Activated CD4-positive, alpha-beta memory T cell treated with anti-CD3 and anti-CD28 coated beads for 36 hours (primary cell): ENCODE measurements around the gene JAG2. TPM values are rescaled to one million over a fixed set of nuclear protein-coding genes. Genes with fewer than 3 reads are reported as not detected.

ENCODE experiments used
- CTCF ChIA-PET: fragments of 350-600 bp; sonication (Branson Sonifier 250); formaldehyde crosslinking; loops from one replicate; lab custom pipeline; 2021; ENCODE audit warnings: antibody characterized with exemption, inconsistent platforms; lab: Charles Lee
- POLR2A ChIA-PET: fragments of 350-600 bp; sonication (Branson Sonifier 250); formaldehyde crosslinking; loops from one replicate; lab custom pipeline; 2021; ENCODE audit warnings: antibody characterized with exemption; lab: Charles Lee
- DNase-seq: peaks from one replicate; pipeline ENCODE4 v3.0.0-alpha.2; 2020
- H3K27ac Mint-ChIP-seq: one replicate; pipeline ENCODE4 v1.8.0; 2021; ENCODE audit warnings: mixed read lengths
- H3K27me3 Mint-ChIP-seq: one replicate; pipeline ENCODE4 v1.8.0; 2021; ENCODE audit warnings: mixed read lengths
- H3K36me3 Mint-ChIP-seq: one replicate; pipeline ENCODE4 v1.8.0; 2021; ENCODE audit warnings: mixed read lengths
- H3K4me1 Mint-ChIP-seq: one replicate; pipeline ENCODE4 v1.8.0; 2021; ENCODE audit warnings: low read depth, mixed read lengths
- H3K4me3 Mint-ChIP-seq: one replicate; pipeline ENCODE4 v1.8.0; 2021; ENCODE audit warnings: mild to moderate bottlenecking, mixed read lengths
- H3K9me3 Mint-ChIP-seq: one replicate; pipeline ENCODE4 v1.8.0; 2021; ENCODE audit warnings: mixed read lengths
- intact Hi-C: fragments of 100-400 bp; cut with micrococcal nuclease; formaldehyde crosslinking; loops from one replicate; pipeline ENCODE4 v1.15.1; 2023
- total RNA-seq, 2 experiments: library from RNA; stranded (reverse); gene quantifications; one replicate each; pipeline ENCODE4 v1.2.3, GENCODE V29; 2021

Gene JAG2
- total RNA-seq, 2 experiments from 2014 or later = 1.6 to 2.4 TPM

GRCh38 chr14:105158794-105159193 is 9.8 kb downstream of the JAG2 start:
- no peaks in the 10 kb centered on the region for H3K27me3 Mint-ChIP-seq
- no peak for DNase-seq
- intact Hi-C loops = no loop called here
- no peaks in the 10 kb centered on the region for H3K4me1 Mint-ChIP-seq
- H3K9me3 Mint-ChIP-seq = no peaks in the 10 kb centered on the region
- POLR2A ChIA-PET = no interaction called here
- no peaks in the 10 kb centered on the region for H3K36me3 Mint-ChIP-seq
- no peak overlapping the region for H3K4me3 Mint-ChIP-seq
- CTCF ChIA-PET = interaction anchor here (1.2 kb wide), 1 partner anchor 9 kb away, joined by 3 read pairs; no protein-coding TSS in a partner anchor
- no peak overlapping the region for H3K27ac Mint-ChIP-seq

GRCh38 chr14:105157872-105158271 is 10.7 kb downstream of the JAG2 start:
- Mint-ChIP-seq H3K4me3 (no peak overlapping the region), H3K27ac (no peak overlapping the region), H3K36me3 (no peaks in the 10 kb centered on the region), H3K4me1 (no peaks in the 10 kb centered on the region), H3K9me3 (no peaks in the 10 kb centered on the region), H3K27me3 (no peaks in the 10 kb centered on the region)
- no peak for DNase-seq
- intact Hi-C loops = no loop called here
- ChIA-PET CTCF (no interaction called here), POLR2A (no interaction called here)

- Mint-ChIP-seq H3K4me3 (no peak overlapping the region), H3K4me1 (no peaks in the 10 kb centered on the region), H3K27ac (no peak overlapping the region), H3K36me3 (no peaks in the 10 kb centered on the region), H3K27me3 (no peaks in the 10 kb centered on the region), H3K9me3 (no peaks in the 10 kb centered on the region)
- intact Hi-C loops = no loop called here
- ChIA-PET POLR2A (no interaction called here), CTCF (no interaction called here)
- DNase-seq = no peak
These were observed 11.9 kb downstream of the JAG2 start for GRCh38 chr14:105156414-105157375.

GRCh38 chr14:105155681-105156413 is 12.7 kb downstream of the JAG2 start:
- Mint-ChIP-seq H3K27me3 (no peaks in the 10 kb centered on the region), H3K36me3 (no peaks in the 10 kb centered on the region), H3K4me1 (no peaks in the 10 kb centered on the region), H3K4me3 (no peak overlapping the region), H3K27ac (no peak overlapping the region), H3K9me3 (no peaks in the 10 kb centered on the region)
- no peak for DNase-seq
- CTCF ChIA-PET = no interaction called here
- intact Hi-C loops = no loop called here
- POLR2A ChIA-PET = no interaction called here

GRCh38 chr14:105155071-105155651 is 13.4 kb downstream of the JAG2 start:
- DNase-seq = no peak
- Mint-ChIP-seq H3K27me3 (no peaks in the 10 kb centered on the region), H3K27ac (no peak overlapping the region), H3K36me3 (no peaks in the 10 kb centered on the region), H3K9me3 (no peaks in the 10 kb centered on the region), H3K4me3 (no peak overlapping the region), H3K4me1 (no peaks in the 10 kb centered on the region)
- intact Hi-C loops = no loop called here
- POLR2A ChIA-PET = no interaction called here
- CTCF ChIA-PET = interaction anchor here (0.8 kb wide), 1 partner anchor 10 kb away, joined by 3 read pairs; no protein-coding TSS in a partner anchor

- Mint-ChIP-seq H3K9me3 (no peaks in the 10 kb centered on the region), H3K4me3 (no peak overlapping the region), H3K4me1 (no peaks in the 10 kb centered on the region), H3K27me3 (no peaks in the 10 kb centered on the region), H3K27ac (no peak overlapping the region), H3K36me3 (no peaks in the 10 kb centered on the region)
- intact Hi-C loops = no loop called here
- ChIA-PET CTCF (interaction anchor here (0.8 kb wide), 1 partner anchor 11 kb away, joined by 3 read pairs; no protein-coding TSS in a partner anchor), POLR2A (no interaction called here)
- DNase-seq = no peak
These were observed 14.1 kb downstream of the JAG2 start for GRCh38 chr14:105154476-105154871.

GRCh38 chr14:105153739-105154475 is 14.7 kb downstream of the JAG2 start:
- H3K27ac Mint-ChIP-seq = no peak overlapping the region
- no peaks in the 10 kb centered on the region for H3K4me1 Mint-ChIP-seq
- no peaks in the 10 kb centered on the region for H3K27me3 Mint-ChIP-seq
- no peaks in the 10 kb centered on the region for H3K9me3 Mint-ChIP-seq
- H3K36me3 Mint-ChIP-seq = no peaks in the 10 kb centered on the region
- ChIA-PET CTCF (no interaction called here), POLR2A (no interaction called here)
- no peak for DNase-seq
- intact Hi-C loops = no loop called here
- H3K4me3 Mint-ChIP-seq = no peak overlapping the region

- intact Hi-C loops = no loop called here
- H3K36me3 Mint-ChIP-seq = no peaks in the 10 kb centered on the region
- H3K9me3 Mint-ChIP-seq = no peaks in the 10 kb centered on the region
- no peaks in the 10 kb centered on the region for H3K4me1 Mint-ChIP-seq
- POLR2A ChIA-PET = no interaction called here
- H3K4me3 Mint-ChIP-seq = no peak overlapping the region
- CTCF ChIA-PET = no interaction called here
- H3K27me3 Mint-ChIP-seq = no peaks in the 10 kb centered on the region
- H3K27ac Mint-ChIP-seq = no peak overlapping the region
- no peak for DNase-seq
These were observed 15.2 kb downstream of the JAG2 start for GRCh38 chr14:105153331-105153731.

- H3K9me3 Mint-ChIP-seq = no peaks in the 10 kb centered on the region
- H3K4me1 Mint-ChIP-seq = no peaks in the 10 kb centered on the region
- ChIA-PET POLR2A (no interaction called here), CTCF (no interaction called here)
- H3K27me3 Mint-ChIP-seq = no peaks in the 10 kb centered on the region
- intact Hi-C loops = no loop called here
- H3K27ac Mint-ChIP-seq = no peak overlapping the region
- no peak for DNase-seq
- H3K4me3 Mint-ChIP-seq = no peak overlapping the region
- no peaks in the 10 kb centered on the region for H3K36me3 Mint-ChIP-seq
These were observed 15.8 kb downstream of the JAG2 start for GRCh38 chr14:105152794-105153241.

- DNase-seq = no peak
- ChIA-PET POLR2A (no interaction called here), CTCF (no interaction called here)
- H3K36me3 Mint-ChIP-seq = no peaks in the 10 kb centered on the region
- H3K27ac Mint-ChIP-seq = no peak overlapping the region
- no peaks in the 10 kb centered on the region for H3K9me3 Mint-ChIP-seq
- no peaks in the 10 kb centered on the region for H3K27me3 Mint-ChIP-seq
- no peak overlapping the region for H3K4me3 Mint-ChIP-seq
- H3K4me1 Mint-ChIP-seq = no peaks in the 10 kb centered on the region
- intact Hi-C loops = no loop called here
These were observed 16.5 kb downstream of the JAG2 start for GRCh38 chr14:105151838-105152793.
